ENCODE results near the gene ARHGEF25. TPM values are rescaled to one million over a fixed set of nuclear protein-coding genes. Genes with fewer than 3 reads are reported as not detected.
A peak's percentile ranks its signal among the peaks of the same experiment; 100 is the strongest.

Gene ARHGEF25
- total and polyA plus RNA-seq, 2 of the 13 experiments (the other 11 are each of a cell fraction or from before 2014, with no cell fraction given): 11.5 to 12.5 TPM

DNA sequence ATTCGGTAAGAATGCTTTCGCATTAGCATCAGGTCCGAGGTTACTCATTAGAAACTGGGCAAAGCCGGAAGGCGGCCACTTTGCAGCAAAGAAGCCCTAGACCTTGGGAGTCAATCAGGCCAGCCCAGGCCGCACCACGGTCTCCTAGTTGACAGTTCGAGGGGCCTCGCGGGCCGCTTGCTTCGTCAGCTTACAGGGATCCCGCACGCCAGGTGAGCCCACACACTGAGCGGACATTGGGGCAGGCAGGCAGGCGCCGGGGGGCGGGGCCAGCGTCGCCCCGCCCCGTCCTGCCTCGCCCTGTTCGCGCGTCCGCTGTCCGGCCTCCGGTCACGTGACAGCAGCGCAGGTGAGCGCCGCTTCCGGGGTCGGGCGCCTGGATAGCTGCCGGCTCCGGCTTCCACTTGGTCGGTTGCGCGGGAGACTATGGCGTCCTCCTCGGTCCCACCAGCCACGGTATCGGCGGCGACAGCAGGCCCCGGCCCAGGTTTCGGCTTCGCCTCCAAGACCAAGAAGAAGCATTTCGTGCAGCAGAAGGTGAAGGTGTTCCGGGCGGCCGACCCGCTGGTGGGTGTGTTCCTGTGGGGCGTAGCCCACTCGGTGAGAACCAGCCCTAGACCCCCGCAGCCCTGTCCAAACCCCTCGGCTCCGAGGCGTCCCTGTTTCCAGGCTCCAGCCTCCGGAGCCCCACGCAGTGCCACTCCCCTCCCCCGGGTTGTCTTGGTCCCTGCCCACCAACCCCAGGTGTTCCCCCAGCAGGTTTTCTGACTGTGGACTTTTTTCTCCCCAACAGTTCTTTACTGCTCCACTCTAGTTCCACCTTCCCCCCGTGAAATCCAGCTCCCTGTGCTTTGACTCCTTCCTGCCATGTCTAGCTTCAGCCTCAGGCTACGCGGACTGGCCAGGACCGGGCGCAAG is 20.1 kb upstream of the ARHGEF25 start, which contains the start of gene PIP4K2C (continued):
- TF ChIP-seq, protein P1, sequence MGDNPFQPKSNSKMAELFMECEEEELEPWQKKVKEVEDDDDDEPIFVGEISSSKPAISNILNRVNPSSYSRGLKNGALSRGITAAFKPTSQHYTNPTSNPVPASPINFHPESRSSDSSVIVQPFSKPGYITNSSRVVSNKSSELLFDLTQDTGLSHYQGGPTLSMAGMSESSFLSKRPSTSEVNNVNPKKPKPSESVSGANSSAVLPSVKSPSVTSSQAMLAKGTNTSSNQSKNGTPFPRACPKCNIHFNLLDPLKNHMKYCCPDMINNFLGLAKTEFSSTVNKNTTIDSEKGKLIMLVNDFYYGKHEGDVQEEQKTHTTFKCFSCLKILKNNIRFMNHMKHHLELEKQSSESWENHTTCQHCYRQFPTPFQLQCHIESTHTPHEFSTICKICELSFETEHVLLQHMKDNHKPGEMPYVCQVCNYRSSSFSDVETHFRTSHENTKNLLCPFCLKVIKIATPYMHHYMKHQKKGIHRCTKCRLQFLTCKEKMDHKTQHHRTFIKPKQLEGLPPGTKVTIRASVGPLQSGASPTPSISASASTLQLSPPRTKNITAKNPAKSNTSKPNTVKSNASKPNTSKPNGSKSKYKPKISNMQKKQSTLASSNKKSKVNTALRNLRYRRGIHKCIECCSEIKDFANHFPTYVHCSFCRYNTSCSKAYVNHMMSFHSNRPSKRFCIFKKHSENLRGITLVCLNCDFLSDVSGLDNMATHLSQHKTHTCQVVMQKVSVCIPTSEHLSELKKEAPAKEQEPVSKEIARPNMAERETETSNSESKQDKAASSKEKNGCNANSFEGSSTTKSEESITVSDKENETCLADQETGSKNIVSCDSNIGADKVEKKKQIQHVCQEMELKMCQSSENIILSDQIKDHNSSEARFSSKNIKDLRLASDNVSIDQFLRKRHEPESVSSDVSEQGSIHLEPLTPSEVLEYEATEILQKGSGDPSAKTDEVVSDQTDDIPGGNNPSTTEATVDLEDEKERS (CRISPR knock-in tag; IDR thresholded peaks at IDR 0.05): no peak
- no peak for TF ChIP-seq TAF15 (IDR thresholded peaks at IDR 0.05; ENCODE audit: low read depth, low read length, poor library complexity, severe bottlenecking)
- TF ChIP-seq, protein P2, sequence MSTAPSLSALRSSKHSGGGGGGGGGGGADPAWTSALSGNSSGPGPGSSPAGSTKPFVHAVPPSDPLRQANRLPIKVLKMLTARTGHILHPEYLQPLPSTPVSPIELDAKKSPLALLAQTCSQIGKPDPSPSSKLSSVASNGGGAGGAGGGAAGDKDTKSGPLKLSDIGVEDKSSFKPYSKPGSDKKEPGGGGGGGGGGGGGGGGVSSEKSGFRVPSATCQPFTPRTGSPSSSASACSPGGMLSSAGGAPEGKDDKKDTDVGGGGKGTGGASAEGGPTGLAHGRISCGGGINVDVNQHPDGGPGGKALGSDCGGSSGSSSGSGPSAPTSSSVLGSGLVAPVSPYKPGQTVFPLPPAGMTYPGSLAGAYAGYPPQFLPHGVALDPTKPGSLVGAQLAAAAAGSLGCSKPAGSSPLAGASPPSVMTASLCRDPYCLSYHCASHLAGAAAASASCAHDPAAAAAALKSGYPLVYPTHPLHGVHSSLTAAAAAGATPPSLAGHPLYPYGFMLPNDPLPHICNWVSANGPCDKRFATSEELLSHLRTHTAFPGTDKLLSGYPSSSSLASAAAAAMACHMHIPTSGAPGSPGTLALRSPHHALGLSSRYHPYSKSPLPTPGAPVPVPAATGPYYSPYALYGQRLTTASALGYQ (CRISPR knock-in tag; IDR thresholded peaks at IDR 0.05): no peak
- peak; percentile 32; the same call in 1 of the 2 replicates for TF ChIP-seq ZNF205 (CRISPR knock-in tag; IDR thresholded peaks at IDR 0.05)
- no peak; the same call in 1 of the 2 replicates for TF ChIP-seq ZNF816 (CRISPR knock-in tag; IDR thresholded peaks at IDR 0.05; ENCODE audit: borderline replicate concordance)
- TF ChIP-seq ZNF598 (CRISPR knock-in tag; IDR thresholded peaks at IDR 0.05; ENCODE audit: borderline replicate concordance): no peak; the same call in 1 of the 2 replicates
- TF ChIP-seq DNMT3B (CRISPR knock-in tag; conservative IDR thresholded peaks at IDR 0.05): no peak
- no peak for TF ChIP-seq ZKSCAN5 (CRISPR knock-in tag; IDR thresholded peaks at IDR 0.05)
- TF ChIP-seq, protein P3, sequence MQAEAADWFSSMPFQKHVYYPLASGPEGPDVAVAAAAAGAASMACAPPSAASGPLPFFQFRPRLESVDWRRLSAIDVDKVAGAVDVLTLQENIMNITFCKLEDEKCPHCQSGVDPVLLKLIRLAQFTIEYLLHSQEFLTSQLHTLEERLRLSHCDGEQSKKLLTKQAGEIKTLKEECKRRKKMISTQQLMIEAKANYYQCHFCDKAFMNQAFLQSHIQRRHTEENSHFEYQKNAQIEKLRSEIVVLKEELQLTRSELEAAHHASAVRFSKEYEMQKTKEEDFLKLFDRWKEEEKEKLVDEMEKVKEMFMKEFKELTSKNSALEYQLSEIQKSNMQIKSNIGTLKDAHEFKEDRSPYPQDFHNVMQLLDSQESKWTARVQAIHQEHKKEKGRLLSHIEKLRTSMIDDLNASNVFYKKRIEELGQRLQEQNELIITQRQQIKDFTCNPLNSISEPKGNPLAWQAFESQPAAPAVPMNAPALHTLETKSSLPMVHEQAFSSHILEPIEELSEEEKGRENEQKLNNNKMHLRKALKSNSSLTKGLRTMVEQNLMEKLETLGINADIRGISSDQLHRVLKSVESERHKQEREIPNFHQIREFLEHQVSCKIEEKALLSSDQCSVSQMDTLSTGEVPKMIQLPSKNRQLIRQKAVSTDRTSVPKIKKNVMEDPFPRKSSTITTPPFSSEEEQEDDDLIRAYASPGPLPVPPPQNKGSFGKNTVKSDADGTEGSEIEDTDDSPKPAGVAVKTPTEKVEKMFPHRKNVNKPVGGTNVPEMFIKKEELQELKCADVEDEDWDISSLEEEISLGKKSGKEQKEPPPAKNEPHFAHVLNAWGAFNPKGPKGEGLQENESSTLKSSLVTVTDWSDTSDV (CRISPR knock-in tag; IDR thresholded peaks at IDR 0.05): 0 out of 2 replicates have a peak, but pooled peaks have one; percentile 45
- no peak for TF ChIP-seq POLR2AphosphoS2 (IDR thresholded peaks at IDR 0.05; ENCODE audit: low read depth, low read length)
- peak; percentile 69 for TF ChIP-seq SPEN (CRISPR knock-in tag; IDR thresholded peaks at IDR 0.05; ENCODE audit: low read depth)
- no peak for TF ChIP-seq TMF1 (CRISPR knock-in tag; IDR thresholded peaks at IDR 0.05; ENCODE audit: low read depth)
- no peak for TF ChIP-seq ZNF83 (CRISPR knock-in tag; IDR thresholded peaks at IDR 0.05; ENCODE audit: borderline replicate concordance)
- no peak for TF ChIP-seq PAWR (CRISPR knock-in tag; IDR thresholded peaks at IDR 0.05; ENCODE audit: borderline replicate concordance)
- peak; percentile 28; the same call in 1 of the 2 replicates for TF ChIP-seq ZFY (CRISPR knock-in tag; IDR thresholded peaks at IDR 0.05)
- TF ChIP-seq, protein P4, sequence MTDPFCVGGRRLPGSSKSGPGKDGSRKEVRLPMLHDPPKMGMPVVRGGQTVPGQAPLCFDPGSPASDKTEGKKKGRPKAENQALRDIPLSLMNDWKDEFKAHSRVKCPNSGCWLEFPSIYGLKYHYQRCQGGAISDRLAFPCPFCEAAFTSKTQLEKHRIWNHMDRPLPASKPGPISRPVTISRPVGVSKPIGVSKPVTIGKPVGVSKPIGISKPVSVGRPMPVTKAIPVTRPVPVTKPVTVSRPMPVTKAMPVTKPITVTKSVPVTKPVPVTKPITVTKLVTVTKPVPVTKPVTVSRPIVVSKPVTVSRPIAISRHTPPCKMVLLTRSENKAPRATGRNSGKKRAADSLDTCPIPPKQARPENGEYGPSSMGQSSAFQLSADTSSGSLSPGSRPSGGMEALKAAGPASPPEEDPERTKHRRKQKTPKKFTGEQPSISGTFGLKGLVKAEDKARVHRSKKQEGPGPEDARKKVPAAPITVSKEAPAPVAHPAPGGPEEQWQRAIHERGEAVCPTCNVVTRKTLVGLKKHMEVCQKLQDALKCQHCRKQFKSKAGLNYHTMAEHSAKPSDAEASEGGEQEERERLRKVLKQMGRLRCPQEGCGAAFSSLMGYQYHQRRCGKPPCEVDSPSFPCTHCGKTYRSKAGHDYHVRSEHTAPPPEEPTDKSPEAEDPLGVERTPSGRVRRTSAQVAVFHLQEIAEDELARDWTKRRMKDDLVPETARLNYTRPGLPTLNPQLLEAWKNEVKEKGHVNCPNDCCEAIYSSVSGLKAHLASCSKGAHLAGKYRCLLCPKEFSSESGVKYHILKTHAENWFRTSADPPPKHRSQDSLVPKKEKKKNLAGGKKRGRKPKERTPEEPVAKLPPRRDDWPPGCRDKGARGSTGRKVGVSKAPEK (CRISPR knock-in tag; IDR thresholded peaks at IDR 0.05; ENCODE audit: borderline replicate concordance): no peak
